Measurements from ENCODE around the gene RIPOR2. TPM values are rescaled to one million over a fixed set of nuclear protein-coding genes. Genes with fewer than 3 reads are reported as not detected.
"Not testable (repeated sequence)": the region's sequence is repeated elsewhere in the genome, so short reads cannot be mapped to it uniquely, and the experiment has no call there.

The RIPOR2 gene
- polyA plus RNA-seq, 4 donors, result 6.2 to 9.0 (median 8.0) TPM

DNA sequence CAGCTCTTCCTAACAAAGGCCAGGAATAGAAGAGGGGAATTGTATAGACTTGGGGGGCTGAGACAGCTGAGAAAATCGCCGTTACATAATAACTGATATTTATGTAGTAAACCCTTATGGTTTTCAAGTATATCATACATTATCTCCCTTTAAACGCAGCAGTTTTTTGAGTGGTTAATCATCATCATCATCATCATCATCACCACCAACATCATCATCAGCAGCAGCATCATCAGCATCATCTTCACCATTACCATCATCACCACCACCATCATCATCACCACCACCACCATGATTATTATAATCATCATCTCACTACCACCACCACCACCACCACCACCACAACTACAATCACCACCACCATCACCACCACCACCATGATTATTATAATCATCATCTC lies 9.1 kb downstream of the RIPOR2 start:
- DNase-seq (ENCODE audit: low read depth in 4 of 4, low spot score in 3 of 4), result not testable (repeated sequence)

DNA sequence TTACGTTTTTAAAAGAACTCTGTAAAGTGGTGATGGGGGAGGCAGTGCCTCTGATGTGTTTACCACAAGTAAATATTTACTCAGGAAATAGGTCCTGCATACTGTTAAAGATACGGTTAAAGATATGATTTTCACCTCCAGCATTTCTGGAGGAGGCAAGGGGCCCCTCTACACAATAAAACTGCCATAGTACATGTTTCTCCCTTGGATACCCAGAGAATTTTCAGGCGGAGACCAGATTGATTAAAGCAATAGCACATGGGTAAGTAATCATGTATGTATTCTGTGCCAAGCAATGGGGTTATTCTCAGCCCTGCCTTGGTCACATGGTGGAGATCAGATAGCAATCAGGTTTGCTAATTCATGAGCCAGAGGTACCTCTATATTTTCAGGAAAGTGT lies 9.6 kb downstream of the RIPOR2 start:
- DNase-seq (ENCODE audit: low read depth in 4 of 4, low spot score in 3 of 4), result no peak

DNA sequence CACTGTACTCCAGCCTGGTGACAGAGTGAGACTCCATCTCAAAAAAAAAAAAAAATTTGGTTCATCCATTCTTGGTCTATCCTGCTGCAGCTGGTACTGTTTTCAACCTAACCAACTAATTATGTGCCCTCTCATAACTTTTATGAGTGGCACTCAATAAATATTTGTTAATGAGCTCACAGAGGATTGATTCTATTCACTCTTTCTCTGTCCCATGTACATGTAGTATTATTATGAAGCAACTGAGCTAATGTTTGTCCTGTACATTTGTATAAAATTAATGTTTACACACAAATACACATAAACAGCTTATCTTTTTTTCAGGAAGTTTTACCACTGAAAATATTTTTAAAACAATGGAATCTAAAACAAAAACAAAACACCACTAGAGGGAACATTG lies 10.1 kb downstream of the RIPOR2 start:
- DNase-seq (ENCODE audit: low read depth in 4 of 4, low spot score in 3 of 4), result no peak

DNA sequence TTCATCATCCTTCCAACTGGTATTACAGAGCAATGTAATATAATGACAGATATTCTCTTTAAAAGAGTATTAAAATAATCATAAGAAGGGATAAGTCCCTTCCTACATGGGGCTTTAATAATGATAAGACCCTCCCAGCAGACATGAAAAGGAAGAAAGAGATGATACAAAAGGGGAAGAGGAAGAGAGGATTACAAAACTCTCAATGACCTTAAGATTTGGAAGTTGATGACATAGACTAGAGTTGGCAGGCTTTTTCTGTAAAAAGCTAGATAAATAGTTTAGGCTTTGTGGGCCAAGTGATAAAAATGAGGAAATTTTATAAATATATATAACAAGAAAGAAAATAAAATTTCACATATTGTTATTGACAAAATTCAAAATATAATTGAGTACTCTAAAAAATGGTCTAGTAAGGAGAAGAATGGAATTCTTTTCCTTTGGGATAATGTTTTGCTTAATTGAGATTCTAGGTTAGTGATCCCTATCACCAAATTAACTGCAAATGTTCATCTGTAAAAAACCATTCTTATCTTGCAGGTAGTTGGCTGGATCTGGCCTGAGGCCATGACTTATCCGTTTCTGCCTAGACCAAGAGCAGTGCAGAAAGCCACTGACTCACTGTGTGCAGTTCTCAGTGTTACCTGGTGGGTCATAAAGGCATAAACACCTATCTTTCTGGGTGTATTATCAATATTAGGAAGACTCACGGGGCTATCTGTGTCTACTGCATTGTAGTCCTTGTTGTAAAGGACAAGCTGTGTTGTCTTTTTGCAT lies 11.0 kb downstream of the RIPOR2 start:
- no peak for DNase-seq (ENCODE audit: low read depth in 4 of 4, low spot score in 3 of 4)

DNA sequence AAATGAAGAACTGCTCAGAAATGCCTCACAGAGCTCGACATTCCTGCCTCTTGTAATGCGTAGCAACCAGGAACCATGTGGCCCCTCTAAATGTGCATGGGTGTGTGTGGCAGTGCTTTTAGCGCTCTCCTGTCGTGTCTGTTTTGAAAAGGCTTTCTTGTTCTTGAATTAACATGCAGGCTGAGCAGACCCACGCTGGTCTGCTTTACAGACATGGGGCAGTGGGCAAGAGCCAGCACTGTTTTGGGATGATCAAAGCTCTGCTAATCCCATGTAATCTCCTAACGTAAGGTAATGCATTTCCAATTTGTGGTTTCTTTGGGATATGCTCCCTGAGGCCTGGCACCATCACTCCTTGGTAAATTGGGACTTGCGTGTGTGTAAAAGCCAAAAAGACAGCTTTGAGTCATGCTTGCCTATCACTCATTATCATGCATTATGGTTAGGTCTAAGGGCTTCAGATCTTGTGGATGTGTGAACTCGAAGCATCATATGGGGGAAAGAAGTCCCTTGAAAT lies 11.8 kb downstream of the RIPOR2 start:
- no peak for DNase-seq (ENCODE audit: low read depth in 4 of 4, low spot score in 3 of 4)

DNA sequence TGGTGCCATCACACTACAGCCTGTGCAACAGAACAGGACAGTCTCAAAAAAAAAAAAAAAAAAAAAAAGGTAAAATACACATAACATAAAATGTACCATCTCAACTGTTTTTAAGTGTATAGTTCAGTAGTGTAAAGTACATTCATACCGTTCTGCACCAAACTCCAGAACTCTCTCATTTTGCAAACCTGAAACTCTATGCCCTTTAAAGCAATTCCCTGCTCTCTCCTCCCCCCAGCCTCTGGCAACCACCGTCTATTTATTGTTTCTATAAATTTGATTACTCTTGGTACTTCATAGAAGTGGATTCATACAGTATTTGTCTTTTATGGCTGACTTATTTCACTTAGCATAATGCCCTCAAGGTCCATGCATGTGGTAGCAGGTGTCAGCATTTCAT lies 12.9 kb downstream of the RIPOR2 start:
- DNase-seq (ENCODE audit: low read depth in 4 of 4, low spot score in 3 of 4), result no peak

DNA sequence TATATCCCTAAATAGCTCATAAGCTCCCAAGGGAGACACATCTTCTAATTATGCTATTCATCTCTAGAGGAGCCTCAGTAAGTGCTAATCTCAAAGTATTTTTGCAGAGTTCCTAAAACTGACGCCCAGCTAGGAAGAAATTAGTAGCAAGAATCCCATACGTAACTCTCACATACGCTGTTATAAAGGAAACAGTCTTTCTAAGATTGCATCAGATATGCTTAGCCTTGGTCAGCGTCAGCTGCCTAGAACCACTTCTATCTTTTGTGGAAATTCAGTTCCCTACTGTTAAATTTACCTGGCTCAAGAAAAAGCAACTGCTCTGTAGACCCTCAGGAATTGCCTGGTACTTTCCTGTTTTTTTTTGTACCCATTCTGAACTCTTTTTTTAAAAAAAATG lies 13.6 kb downstream of the RIPOR2 start:
- no peak for DNase-seq (ENCODE audit: low read depth in 4 of 4, low spot score in 3 of 4)

DNA sequence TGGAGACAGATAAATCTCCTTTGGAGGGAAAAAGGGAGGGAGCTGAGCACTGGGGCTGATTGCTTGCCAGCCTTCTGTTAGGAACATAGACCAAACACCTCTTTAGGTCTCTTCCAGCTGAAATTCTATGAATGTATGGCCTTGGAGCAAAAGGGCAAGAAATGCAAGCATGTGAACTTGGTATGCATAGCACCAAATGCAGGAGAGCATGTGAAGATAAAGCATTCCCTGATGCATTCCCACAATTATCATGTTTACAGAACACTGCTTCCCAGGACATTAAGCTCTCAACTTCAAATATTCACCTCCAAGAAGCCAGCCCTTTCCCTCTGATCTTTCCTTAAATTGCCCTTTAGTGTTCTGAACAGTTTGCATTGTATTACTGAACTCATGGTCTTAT lies 15.6 kb downstream of the RIPOR2 start:
- no peak for DNase-seq (ENCODE audit: low read depth in 4 of 4, low spot score in 3 of 4)

DNA sequence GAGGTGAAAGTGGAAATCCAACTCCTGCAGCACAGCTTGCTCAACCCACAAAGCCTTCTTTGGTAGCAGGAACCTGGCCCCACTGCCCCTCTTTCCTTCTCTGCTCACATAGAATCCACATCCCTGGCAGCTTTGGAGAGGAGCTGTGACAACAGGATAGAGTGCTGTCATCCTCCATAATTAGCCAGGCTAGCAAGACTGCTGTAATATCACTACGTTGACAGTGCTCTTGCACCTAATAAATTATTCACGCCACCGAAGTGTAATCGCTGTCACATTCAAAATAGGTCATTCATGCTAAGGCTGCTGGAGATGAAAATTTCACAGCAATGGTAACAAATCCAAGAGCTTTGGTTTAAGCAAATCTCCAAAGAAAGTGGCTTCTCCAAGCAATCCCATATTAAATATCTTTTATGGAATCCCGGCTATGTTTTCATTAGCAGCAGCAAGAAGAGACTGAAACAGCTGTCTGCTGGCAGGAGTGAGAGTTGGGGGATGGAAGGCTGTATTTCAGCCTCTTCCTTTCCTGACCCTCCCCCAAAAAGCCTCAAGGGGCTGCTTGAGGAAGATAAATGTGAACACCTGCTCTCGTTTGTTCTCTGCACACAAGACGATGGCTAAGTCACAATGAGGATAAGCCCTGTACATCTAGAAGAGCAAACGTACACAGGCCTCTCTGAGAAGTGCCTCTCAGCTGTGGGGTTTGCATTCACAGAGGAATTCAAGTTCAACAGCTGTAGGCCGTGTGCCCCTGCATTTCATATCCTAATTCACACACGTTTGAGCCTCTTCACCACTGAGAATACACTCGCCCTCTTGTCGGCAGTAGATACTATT lies 16.5 kb downstream of the RIPOR2 start:
- DNase-seq (ENCODE audit: low read depth in 4 of 4, low spot score in 3 of 4), result peak in 1 of 4 donors; percentile 28

DNA sequence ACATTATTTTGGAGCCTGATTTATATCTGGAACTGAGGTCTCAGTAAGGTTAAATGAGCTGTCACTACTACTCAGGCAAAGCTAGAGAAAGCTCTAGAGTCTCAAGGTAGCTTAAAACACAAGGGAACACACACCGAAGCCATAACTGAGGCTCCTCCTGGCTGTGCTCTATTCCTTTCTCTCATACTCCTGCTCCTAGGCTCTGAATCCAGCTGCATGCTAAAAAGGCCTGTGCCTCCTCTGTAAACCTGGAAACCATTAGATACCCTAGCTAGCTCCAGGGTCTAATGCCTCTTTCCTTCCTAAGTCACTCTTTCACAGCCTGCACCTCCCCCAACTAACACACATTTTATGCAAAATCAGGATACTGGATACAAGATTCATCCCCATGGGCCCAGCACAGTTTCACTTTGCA lies 17.1 kb downstream of the RIPOR2 start:
- DNase-seq (ENCODE audit: low read depth in 4 of 4, low spot score in 3 of 4), result no peak

DNA sequence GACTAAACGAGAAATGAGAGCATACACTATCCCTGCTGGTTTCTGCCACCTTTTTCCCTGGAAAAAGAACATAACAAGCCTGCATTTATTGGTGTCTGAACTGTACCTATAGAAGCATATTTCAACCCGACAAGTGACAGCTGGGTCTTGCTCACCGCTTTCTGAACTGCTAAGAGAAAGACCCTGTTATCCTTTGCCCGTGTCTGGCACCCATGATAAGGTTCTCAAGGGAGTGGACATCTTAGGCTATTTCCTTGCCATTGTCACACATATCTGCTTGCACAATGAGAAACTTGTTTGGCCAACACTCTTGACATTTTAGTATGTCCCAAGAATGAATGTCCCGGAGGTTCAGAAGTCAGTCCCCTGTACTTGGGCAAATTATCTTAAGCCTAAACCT lies 19.3 kb downstream of the RIPOR2 start:
- no peak for DNase-seq (ENCODE audit: low read depth in 4 of 4, low spot score in 3 of 4)

DNA sequence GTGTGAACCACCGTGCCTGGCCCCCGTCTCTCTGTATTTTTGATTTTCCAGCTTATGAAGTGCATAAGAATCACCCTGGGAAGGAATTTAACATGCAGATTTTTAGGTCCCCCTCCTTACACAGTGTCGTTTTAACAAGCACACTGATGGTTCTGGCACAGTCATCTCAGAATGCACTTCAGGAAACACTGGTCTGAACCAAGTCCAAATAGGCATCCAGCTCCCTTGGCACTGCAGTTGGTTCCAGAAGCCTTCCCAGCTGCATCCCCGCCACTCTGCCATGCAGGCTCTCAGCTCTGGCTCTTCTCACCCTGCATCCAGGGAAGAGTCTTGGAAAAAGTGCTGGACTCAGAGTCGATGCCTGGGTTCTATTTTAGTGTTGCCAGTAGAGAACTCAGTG lies 20.1 kb downstream of the RIPOR2 start:
- no peak for DNase-seq (ENCODE audit: low read depth in 4 of 4, low spot score in 3 of 4)

DNA sequence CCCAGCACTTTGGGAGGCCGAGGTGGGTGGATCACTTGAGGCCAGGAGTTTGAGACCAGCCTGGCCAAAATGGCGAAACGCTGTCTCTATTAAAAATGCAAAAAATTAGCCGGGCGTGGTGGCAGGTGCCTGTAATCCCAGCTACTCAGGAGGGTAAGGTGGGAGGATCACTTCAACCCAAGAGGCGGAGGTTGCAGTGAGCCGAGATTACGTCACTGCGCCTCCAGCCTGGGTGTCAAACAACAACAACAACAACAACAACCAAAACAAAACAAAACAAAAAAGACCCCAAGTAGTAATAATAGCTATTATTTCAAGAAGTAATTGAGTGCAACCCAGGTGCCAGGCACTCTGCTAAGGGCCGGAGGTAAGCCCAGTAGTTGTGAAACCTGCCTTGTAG lies 21.7 kb downstream of the RIPOR2 start:
- not testable (repeated sequence) for DNase-seq (ENCODE audit: low read depth in 4 of 4, low spot score in 3 of 4)

DNA sequence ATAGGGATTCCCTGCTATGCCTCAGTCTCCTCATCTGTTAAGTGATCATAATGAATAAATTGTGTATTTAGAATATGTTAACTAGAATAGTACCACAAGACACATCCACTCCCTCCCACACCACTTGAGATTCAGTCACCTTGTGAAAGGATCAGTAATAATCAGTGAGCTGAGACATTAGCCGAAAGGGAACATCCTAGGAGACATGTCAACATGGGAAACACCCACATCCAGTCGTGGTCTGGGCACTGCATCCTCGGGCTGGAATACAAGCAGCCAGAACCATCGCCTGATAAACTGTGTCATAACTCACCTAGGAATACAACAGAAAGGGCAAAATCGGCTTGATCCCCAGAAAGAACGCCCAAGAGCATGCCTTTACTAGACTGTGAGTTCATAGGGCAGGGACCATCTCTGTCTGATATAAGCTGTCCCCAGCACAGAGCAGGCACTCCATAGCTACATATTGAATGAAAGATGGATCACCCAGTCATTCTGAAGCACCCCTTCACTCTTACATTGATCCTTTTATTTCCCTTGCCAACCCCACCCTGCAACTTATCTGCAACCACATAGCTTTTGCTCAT lies 23.9 kb downstream of the RIPOR2 start:
- no peak for DNase-seq (ENCODE audit: low read depth in 4 of 4, low spot score in 3 of 4)

DNA sequence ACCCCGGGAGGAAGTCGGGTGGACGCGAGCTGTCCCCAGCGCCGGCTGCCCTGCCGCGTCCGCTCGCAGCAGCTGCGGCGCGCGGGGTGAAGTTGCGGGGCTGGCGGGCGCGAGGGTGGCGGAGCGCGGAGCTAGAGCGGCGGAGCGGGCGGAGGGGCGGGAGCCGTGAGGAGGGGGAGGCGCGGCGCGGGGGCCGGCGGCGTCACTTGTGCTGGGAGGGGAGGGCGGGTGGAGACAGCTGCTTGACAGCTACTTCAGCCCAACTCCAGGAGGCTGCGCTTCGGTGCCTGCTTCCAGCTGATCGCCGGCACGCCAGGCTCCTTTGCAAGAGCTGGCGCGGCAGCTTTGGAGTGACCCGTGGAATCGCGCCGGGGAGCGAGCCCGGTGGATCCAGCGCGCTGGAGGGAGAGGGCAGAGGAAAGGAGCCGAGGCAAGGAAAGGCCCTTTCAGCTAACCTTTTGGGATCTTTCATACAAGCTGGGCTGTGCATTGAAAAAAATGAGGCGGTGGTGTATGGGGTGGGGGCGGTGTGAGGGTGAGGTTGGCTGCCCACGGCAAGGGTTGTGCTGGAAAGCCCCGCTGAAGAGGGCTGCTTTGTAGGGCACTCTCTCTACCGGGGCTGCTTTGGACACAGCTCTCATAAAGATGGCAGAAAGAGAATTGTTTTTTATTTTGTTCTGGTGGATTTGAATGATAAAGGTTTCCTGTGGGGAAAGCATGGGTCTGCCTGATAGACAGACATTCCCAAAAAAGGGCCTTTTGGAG lies 24.6 kb downstream of the RIPOR2 start:
- peak in 2 of 4 donors; percentile 30 to 60 for DNase-seq (ENCODE audit: low read depth in 4 of 4, low spot score in 3 of 4)

DNA sequence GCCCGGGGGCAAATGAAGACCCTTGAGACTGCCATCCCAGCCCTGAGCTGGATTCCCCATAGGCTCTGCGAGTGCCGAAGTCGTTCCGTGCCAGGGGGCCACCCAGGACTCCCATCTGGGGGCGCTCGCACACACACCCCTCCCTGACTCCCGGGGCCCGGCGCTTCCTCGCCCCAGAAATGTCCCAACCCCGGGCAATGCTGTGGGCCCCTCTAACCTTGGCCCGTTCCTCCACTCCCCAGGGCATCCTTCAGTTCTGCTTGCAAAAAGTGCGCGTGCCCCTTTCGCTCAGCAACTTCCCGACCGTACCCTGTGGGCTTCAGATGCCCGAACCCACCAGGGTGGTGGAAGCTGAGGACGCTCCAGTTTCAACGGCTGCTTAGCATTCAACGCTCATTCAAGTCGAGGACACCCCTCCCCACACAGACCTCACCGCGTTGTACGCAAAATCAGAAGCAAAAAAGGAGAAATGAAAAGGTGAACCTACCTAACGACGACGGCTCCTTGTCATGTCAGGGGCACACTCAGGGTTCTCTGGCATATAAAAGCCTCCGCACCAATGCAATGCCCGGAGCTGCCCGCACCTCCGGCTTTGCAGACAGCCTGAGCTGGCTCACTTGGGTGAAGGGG lies 25.3 kb downstream of the RIPOR2 start:
- DNase-seq (ENCODE audit: low read depth in 4 of 4, low spot score in 3 of 4), result no peak

DNA sequence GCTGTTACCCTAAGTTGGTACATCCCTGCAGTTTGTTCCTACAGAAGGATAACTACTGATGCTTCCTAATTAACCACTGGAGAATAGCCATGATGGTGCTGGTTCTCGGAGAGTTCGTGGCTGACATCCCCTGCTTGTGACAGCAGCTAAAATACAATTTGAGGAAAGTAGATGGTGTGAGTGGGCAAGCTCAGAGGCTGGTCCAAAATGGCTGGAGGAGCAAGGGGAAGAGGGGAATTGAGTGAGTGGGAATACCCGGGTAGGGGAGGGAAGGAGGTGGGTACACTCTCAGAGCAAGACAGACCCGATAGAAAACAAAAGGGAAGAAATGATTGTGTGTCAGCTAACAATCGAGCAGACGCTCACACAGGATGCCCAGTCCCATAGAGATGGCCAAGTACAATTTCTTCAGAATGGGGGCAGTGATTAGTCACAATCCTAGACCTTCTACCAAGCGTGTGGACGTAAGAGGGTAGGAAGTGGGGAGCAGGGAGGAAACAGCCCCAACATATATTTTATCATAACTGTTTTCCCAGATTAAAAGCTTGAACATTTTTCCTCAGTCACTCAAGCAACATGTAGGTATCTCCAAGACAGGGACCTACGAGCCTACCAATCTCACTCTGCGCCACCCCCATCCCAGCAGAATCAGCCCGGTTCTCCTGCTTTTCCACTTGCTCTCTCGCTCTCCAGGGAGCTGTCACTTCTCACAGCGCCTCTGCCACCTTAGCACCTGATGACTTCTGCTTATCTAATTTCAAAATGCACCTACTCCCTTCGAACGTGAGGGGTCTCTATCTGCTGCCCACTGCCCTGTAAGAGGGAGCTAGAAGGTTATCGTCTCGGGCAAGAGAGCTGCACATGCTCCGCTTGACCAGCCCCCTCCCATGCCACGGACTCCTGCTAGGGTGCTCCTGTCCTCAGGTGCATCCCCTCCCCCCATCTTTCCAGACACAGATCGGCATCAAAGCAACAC lies 26.2 kb downstream of the RIPOR2 start:
- DNase-seq (ENCODE audit: low read depth in 4 of 4, low spot score in 3 of 4), result no peak

DNA sequence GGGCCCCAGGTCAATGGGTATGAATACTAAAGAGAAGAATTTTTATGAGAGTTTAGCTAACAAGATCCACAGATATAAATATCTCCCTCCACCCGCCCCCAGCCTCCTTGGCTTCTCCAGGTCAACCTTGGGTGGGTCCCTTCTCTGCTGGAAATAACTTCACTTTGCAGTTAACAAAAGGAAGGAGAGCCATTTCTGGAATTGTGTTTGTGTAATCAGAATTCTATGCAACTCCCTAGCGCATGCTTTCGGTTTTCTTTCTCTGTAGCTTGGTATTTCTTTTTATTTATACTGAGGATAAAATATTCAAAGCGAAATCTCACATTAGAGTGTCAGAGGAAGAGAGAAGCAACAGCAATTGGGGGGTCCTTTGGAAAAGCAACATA lies 27.1 kb downstream of the RIPOR2 start:
- DNase-seq (ENCODE audit: low read depth in 4 of 4, low spot score in 3 of 4), result no peak
